Stimulated activated naive CD8-positive, alpha-beta T cell treated with anti-CD3 and anti-CD28 coated beads, Interleukin-15, Interleukin-2, amounts not matched to agents 100 U/mL and 50 U/mL, for 24 hours (primary cell): ENCODE measurements around the gene HOXC6.

Experiments
- ATAC-seq: fragments of 150-1000 bp; cut with Tn5 transposase; one replicate; pipeline ENCODE4 v1.10.0; 2021
- DNase-seq: peaks from one replicate; pipeline ENCODE4 v3.0.0; 2021

The HOXC6 gene

GRCh38 chr12:54002915-54003389 lies 25.3 kb upstream of the HOXC6 start:
- no peak for DNase-seq
- ATAC-seq: no peak

- ATAC-seq: no peak
- DNase-seq: no peak
Observed at GRCh38 chr12:54003625-54004024, 24.6 kb upstream of the HOXC6 start.

- no peak for DNase-seq
- no peak for ATAC-seq
Observed at GRCh38 chr12:54004063-54004840, 24.0 kb upstream of the HOXC6 start.

GRCh38 chr12:54004841-54005530 lies 23.3 kb upstream of the HOXC6 start:
- ATAC-seq (no peak), DNase-seq (no peak)

- ATAC-seq: no peak
Observed at GRCh38 chr12:54005531-54005852, 22.7 kb upstream of the HOXC6 start.

GRCh38 chr12:54005853-54006558 lies 22.2 kb upstream of the HOXC6 start:
- ATAC-seq: peak; percentile 65
- peak; percentile 88 for DNase-seq

More at GRCh38 chr12:54005531-54005852, 22.7 kb upstream of the HOXC6 start:
- no peak for DNase-seq

- ATAC-seq (no peak), DNase-seq (no peak)
Observed at GRCh38 chr12:54006559-54007220, 21.6 kb upstream of the HOXC6 start.

- no peak for ATAC-seq
- no peak for DNase-seq
Observed at GRCh38 chr12:54007538-54008259, 20.5 kb upstream of the HOXC6 start.

- no peak for DNase-seq
- no peak for ATAC-seq
Observed at GRCh38 chr12:54008260-54008552, 20.0 kb upstream of the HOXC6 start.

GRCh38 chr12:54009171-54010052 lies 18.8 kb upstream of the HOXC6 start:
- peak; percentile 39 for DNase-seq
- ATAC-seq: no peak

- DNase-seq (no peak), ATAC-seq (no peak)
Observed at GRCh38 chr12:54010053-54010971, 17.9 kb upstream of the HOXC6 start.

GRCh38 chr12:54010972-54011664 lies 17.1 kb upstream of the HOXC6 start:
- DNase-seq: no peak
- ATAC-seq: no peak

- ATAC-seq: no peak
- no peak for DNase-seq
Observed at GRCh38 chr12:54011665-54012532, 16.3 kb upstream of the HOXC6 start.

- DNase-seq: no peak
- no peak for ATAC-seq
Observed at GRCh38 chr12:54012631-54013409, 15.4 kb upstream of the HOXC6 start.

GRCh38 chr12:54014377-54015017 lies 13.7 kb upstream of the HOXC6 start:
- ATAC-seq: no peak
- DNase-seq: no peak

GRCh38 chr12:54015018-54015931 lies 13.0 kb upstream of the HOXC6 start:
- no peak for ATAC-seq

More at GRCh38 chr12:54015018-54015931, 13.0 kb upstream of the HOXC6 start:
- DNase-seq: no peak
